SU-DHL-6 (cell line): ENCODE measurements around the gene ZNF148.

Experiments
- H2AFZ ChIP-seq: fragments of 200-600 bp; sonication (generic); 2 replicates; pipeline ENCODE4 v1.6.1; 2014; ENCODE audit warnings: low read depth, mild to moderate bottlenecking, moderate library complexity, mixed read lengths, antibody characterized with exemption, low read length; ENCODE audit not compliant: severe bottlenecking
- H3F3A ChIP-seq: fragments of 200-600 bp; shearing (Covaris generic); 2 replicates; pipeline ENCODE4 v1.6.0; 2016; ENCODE audit warnings: antibody characterized with exemption, mild to moderate bottlenecking; ENCODE audit not compliant: insufficient read depth
- H3K27ac ChIP-seq: fragments of 200-600 bp; sonication (generic); 2 replicates; pipeline ENCODE4 v1.5.1; 2016; ENCODE audit warnings: low read depth, mild to moderate bottlenecking, low read length, moderate library complexity, mixed read lengths
- H3K27me3 ChIP-seq: fragments of 200-600 bp; sonication (generic), shearing (Covaris generic); 2 replicates; pipeline ENCODE4 v1.6.0; 2014; ENCODE audit warnings: mild to moderate bottlenecking, low read length
- H3K36me3 ChIP-seq: fragments of 200-600 bp; sonication (generic); 2 replicates; pipeline ENCODE4 v1.6.1; 2014; ENCODE audit warnings: mild to moderate bottlenecking, low read length, mixed read lengths
- H3K4me2 ChIP-seq: fragments of 300-600, 200-600 bp; shearing (Covaris generic), sonication (generic); 2 replicates; pipeline ENCODE4 v1.6.0; 2014; ENCODE audit warnings: low read length, low read depth, mild to moderate bottlenecking; ENCODE audit not compliant: poor library complexity, severe bottlenecking
- H3K4me3 ChIP-seq: fragments of 200-600 bp; sonication (generic); 2 replicates; pipeline ENCODE4 v1.5.1; 2014; ENCODE audit warnings: antibody characterized with exemption, low read length, mild to moderate bottlenecking, mixed read lengths; ENCODE audit not compliant: insufficient read depth, poor library complexity, severe bottlenecking
- H3K79me2 ChIP-seq: fragments of 200-600 bp; sonication (generic); 2 replicates; pipeline ENCODE4 v1.6.1; 2014; ENCODE audit warnings: mild to moderate bottlenecking, low read length, moderate library complexity; ENCODE audit not compliant: insufficient read depth
- H3K9ac ChIP-seq: fragments of 200-600 bp; sonication (generic); 2 replicates; pipeline ENCODE4 v1.7.0; 2014; ENCODE audit warnings: mild to moderate bottlenecking, low read length
- H3K9me2 ChIP-seq: fragments of 200-600 bp; sonication (generic); replicated peaks from 2 replicates; pipeline ENCODE4 v1.6.1; 2014; ENCODE audit warnings: low read length; ENCODE audit not compliant: insufficient read depth
- H3K9me3 ChIP-seq: fragments of 200-600 bp; sonication (generic); 2 replicates; pipeline ENCODE4 v1.6.1; 2014; ENCODE audit warnings: low read length, mixed read lengths; ENCODE audit not compliant: insufficient read depth
- H4K20me1 ChIP-seq: fragments of 200-600 bp; sonication (generic); 2 replicates; pipeline ENCODE4 v1.6.1; 2014; ENCODE audit warnings: low read depth, mild to moderate bottlenecking, antibody characterized with exemption, low read length, moderate library complexity, mixed read lengths
- CTCF ChIP-seq: fragments of 200-600 bp; sonication (generic); IDR thresholded peaks from one replicate; pipeline ENCODE4 v1.5.1; 2017; ENCODE audit warnings: antibody characterized with exemption, mild to moderate bottlenecking, low read length, moderate library complexity; ENCODE audit not compliant: insufficient read depth, poor library complexity, severe bottlenecking
- EZH2phosphoT487 ChIP-seq: fragments of 200-600 bp; sonication (generic), shearing (Covaris generic); conservative IDR thresholded peaks from 2 replicates; pipeline ENCODE4 v1.6.1; 2018; ENCODE audit warnings: mild to moderate bottlenecking, antibody characterized with exemption, low read length, moderate library complexity, mixed read lengths

The ZNF148 gene

GRCh38 chr3:125281381-125281780 lies 93.7 kb downstream of the ZNF148 start:
- H3K4me2 ChIP-seq = no peak overlapping the region

GRCh38 chr3:125280668-125281361 lies 94.3 kb downstream of the ZNF148 start:
- H3K4me2 ChIP-seq = no peak overlapping the region
- no peak for TF ChIP-seq EZH2phosphoT487
- no peak for TF ChIP-seq CTCF
- H3K27ac ChIP-seq = no peak overlapping the region
- peaks cover 23% of the 10 kb centered on the region; the same call in 1 of the 2 replicates for H3K36me3 ChIP-seq
- no peaks in the 10 kb centered on the region for H3K9me3 ChIP-seq
- H2AFZ ChIP-seq = no peak overlapping the region
- H3K27me3 ChIP-seq = no peaks in the 10 kb centered on the region
- no peak overlapping the region for H3K9ac ChIP-seq
- H3K79me2 ChIP-seq = peaks cover 29% of the 10 kb centered on the region; the same call in 1 of the 2 replicates
- H3K9me2 ChIP-seq = no peaks in the 10 kb centered on the region
- peaks cover 4% of the 10 kb centered on the region; the same call in 1 of the 2 replicates for H3F3A ChIP-seq
- H3K4me3 ChIP-seq = no peak overlapping the region
- H4K20me1 ChIP-seq = no peaks in the 10 kb centered on the region; the same call in 1 of the 2 replicates

More at GRCh38 chr3:125281381-125281780, 93.7 kb downstream of the ZNF148 start:
- no peak overlapping the region for H3K27ac ChIP-seq
- H3K4me3 ChIP-seq = no peak overlapping the region
- H3K27me3 ChIP-seq = no peaks in the 10 kb centered on the region
- no peaks in the 10 kb centered on the region for H3K9me3 ChIP-seq
- H3K36me3 ChIP-seq = peaks cover 22% of the 10 kb centered on the region; the same call in 1 of the 2 replicates
- no peak overlapping the region for H2AFZ ChIP-seq
- no peaks in the 10 kb centered on the region for H3K9me2 ChIP-seq
- TF ChIP-seq EZH2phosphoT487 = no peak
- no peak for TF ChIP-seq CTCF
- peaks cover 4% of the 10 kb centered on the region; the same call in 1 of the 2 replicates for H3F3A ChIP-seq
- peaks cover 29% of the 10 kb centered on the region; the same call in 1 of the 2 replicates for H3K79me2 ChIP-seq
- H4K20me1 ChIP-seq = no peaks in the 10 kb centered on the region; the same call in 1 of the 2 replicates
- H3K9ac ChIP-seq = no peak overlapping the region

- H3K4me3 ChIP-seq = no peak overlapping the region
- H3K27ac ChIP-seq = no peak overlapping the region
- peaks cover 17% of the 10 kb centered on the region; the same call in 1 of the 2 replicates for H3K79me2 ChIP-seq
- H3K27me3 ChIP-seq = no peaks in the 10 kb centered on the region
- TF ChIP-seq EZH2phosphoT487 (no peak), CTCF (no peak)
- H4K20me1 ChIP-seq = no peaks in the 10 kb centered on the region
- H3K9me2 ChIP-seq = no peaks in the 10 kb centered on the region
- H3K9me3 ChIP-seq = no peaks in the 10 kb centered on the region
- no peak overlapping the region for H3K9ac ChIP-seq
- H2AFZ ChIP-seq = no peak overlapping the region
- H3F3A ChIP-seq = peaks cover 4% of the 10 kb centered on the region; the same call in 1 of the 2 replicates
- H3K36me3 ChIP-seq = peaks cover 25% of the 10 kb centered on the region; the same call in 1 of the 2 replicates
- H3K4me2 ChIP-seq = no peak overlapping the region
Measured at GRCh38 chr3:125278155-125278554, 97.0 kb downstream of the ZNF148 start.
